MM.1S (cell line): ENCODE results near the gene DXO.
"Not testable (repeated sequence)": the region's sequence is repeated elsewhere in the genome, so short reads cannot be mapped to it uniquely, and the experiment has no call there.

ENCODE experiments used
- DNase-seq: peaks from one replicate; pipeline ENCODE4 v3.0.0-alpha.2; 2015
- H2AFZ ChIP-seq: fragments of 300-600 bp; sonication (generic); 2 replicates; pipeline ENCODE4 v1.6.0; 2016; ENCODE audit warnings: antibody characterized with exemption, low read length
- H3F3A ChIP-seq: fragments of 300-600 bp; sonication (generic); 2 replicates; pipeline ENCODE4 v1.6.1; 2016; ENCODE audit warnings: mild to moderate bottlenecking, antibody characterized with exemption, low read length, moderate library complexity, mixed read lengths; ENCODE audit not compliant: insufficient read depth
- H3K27ac ChIP-seq: fragments of 300-600 bp; sonication (generic); 2 replicates; pipeline ENCODE4 v1.5.1; 2016; ENCODE audit warnings: mild to moderate bottlenecking, low read length
- H3K27me3 ChIP-seq: fragments of 300-600 bp; sonication (generic); replicated peaks from 2 replicates; pipeline ENCODE4 v1.6.0; 2016; ENCODE audit warnings: low read length; ENCODE audit not compliant: insufficient read depth
- H3K36me3 ChIP-seq: fragments of 300-600 bp; sonication (generic); replicated peaks from 2 replicates; pipeline ENCODE4 v1.6.1; 2016; ENCODE audit warnings: mild to moderate bottlenecking, low read length, mixed read lengths; ENCODE audit not compliant: insufficient read depth
- H3K4me1 ChIP-seq: fragments of 300-600 bp; sonication (generic); 2 replicates; pipeline ENCODE4 v1.6.1; 2016; ENCODE audit warnings: low read length, mixed read lengths
- H3K4me2 ChIP-seq: fragments of 300-600 bp; sonication (generic); 2 replicates; pipeline ENCODE4 v1.6.0; 2016; ENCODE audit warnings: low read depth, low read length
- H3K4me3 ChIP-seq: fragments of 300-600 bp; sonication (generic); 2 replicates; pipeline ENCODE4 v1.5.1; 2016; ENCODE audit warnings: low read length, mixed read lengths
- H3K79me2 ChIP-seq: fragments of 300-600 bp; sonication (generic); 2 replicates; pipeline ENCODE4 v1.6.1; 2016; ENCODE audit warnings: mixed run types, low read length, mixed read lengths
- H3K9ac ChIP-seq: fragments of 300-600 bp; sonication (generic); 2 replicates; pipeline ENCODE4 v1.6.1; 2016; ENCODE audit warnings: low read length, mixed read lengths
- H3K9me2 ChIP-seq: fragments of 300-600 bp; sonication (generic); replicated peaks from 2 replicates; pipeline ENCODE4 v1.6.1; 2016; ENCODE audit warnings: mild to moderate bottlenecking, low read length, mixed read lengths; ENCODE audit not compliant: insufficient read depth
- H3K9me3 ChIP-seq: fragments of 300-600 bp; sonication (generic); replicated peaks from 2 replicates; pipeline ENCODE4 v1.6.1; 2016; ENCODE audit warnings: mild to moderate bottlenecking, low read length, mixed read lengths; ENCODE audit not compliant: insufficient read depth
- H4K20me1 ChIP-seq: fragments of 300-600 bp; sonication (generic); 2 replicates; pipeline ENCODE4 v1.6.1; 2016; ENCODE audit warnings: mild to moderate bottlenecking, low read length, moderate library complexity, mixed read lengths; ENCODE audit not compliant: insufficient read depth
- EZH2 ChIP-seq: fragments of 300-600 bp; sonication (generic); optimal IDR thresholded peaks from 2 replicates; pipeline ENCODE3; 2017; ENCODE audit warnings: low read depth, mild to moderate bottlenecking, antibody characterized with exemption, low read length, mixed read lengths
- EZH2phosphoT487 ChIP-seq: fragments of 300-600 bp; sonication (generic); IDR thresholded peaks from 2 replicates; pipeline ENCODE4 v1.6.1; 2018; ENCODE audit warnings: antibody characterized with exemption, low read length
- TF ChIP-seq, protein P1 (sequence below): fragments of 300-600 bp; sonication (generic); IDR thresholded peaks from 2 replicates; pipeline ENCODE4 v1.5.1; 2016; ENCODE audit warnings: antibody characterized with exemption, low read length, mixed read lengths

DXO gene

DNA sequence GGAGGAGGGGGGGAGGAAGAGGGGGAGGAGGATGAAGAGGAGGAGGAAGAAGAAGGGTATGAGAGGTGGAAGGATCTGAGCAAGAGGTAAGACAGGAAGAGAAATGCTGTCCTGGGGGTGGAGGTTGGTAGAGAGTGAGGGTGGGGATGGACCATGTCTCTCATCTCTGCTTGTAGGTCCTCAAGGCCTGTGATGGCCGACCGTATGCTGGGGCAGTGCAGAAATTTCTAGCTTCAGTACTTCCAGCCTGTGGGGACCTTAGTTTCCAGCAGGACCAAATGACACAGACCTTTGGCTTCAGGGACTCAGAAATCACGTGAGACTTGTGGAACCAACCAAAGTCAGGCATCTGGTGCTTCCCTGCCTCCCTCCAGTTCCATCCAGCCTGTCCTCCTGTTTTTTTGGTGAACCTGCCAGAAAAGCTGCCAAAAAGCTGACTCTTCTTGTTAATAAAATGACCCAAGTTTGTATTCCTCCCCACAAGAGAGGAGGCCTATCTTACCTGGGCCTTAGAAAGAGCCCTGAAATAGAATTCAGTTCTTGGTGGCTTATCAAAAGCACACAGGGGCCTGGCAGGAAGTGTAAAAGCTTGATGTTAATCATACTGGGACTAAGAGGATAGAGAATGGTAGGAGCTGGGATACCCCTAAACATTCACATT, 7.4 kb upstream of the DXO start:
- Histone ChIP-seq H3K9me3 (no peaks in the 10 kb centered on the region), H2AFZ (no peak overlapping the region), H3F3A (no peaks in the 10 kb centered on the region), H3K4me3 (no peak overlapping the region), H3K27me3 (no peaks in the 10 kb centered on the region), H3K27ac (no peak overlapping the region), H3K9ac (no peak overlapping the region), H3K79me2 (no peaks in the 10 kb centered on the region), H3K36me3 (no peaks in the 10 kb centered on the region), H3K9me2 (no peaks in the 10 kb centered on the region), H4K20me1 (no peaks in the 10 kb centered on the region), H3K4me1 (no peaks in the 10 kb centered on the region), H3K4me2 (no peak overlapping the region)
- DNase-seq = peak; percentile 4
- TF ChIP-seq EZH2 (no peak), EZH2phosphoT487 (no peak)
- TF ChIP-seq, protein P1, sequence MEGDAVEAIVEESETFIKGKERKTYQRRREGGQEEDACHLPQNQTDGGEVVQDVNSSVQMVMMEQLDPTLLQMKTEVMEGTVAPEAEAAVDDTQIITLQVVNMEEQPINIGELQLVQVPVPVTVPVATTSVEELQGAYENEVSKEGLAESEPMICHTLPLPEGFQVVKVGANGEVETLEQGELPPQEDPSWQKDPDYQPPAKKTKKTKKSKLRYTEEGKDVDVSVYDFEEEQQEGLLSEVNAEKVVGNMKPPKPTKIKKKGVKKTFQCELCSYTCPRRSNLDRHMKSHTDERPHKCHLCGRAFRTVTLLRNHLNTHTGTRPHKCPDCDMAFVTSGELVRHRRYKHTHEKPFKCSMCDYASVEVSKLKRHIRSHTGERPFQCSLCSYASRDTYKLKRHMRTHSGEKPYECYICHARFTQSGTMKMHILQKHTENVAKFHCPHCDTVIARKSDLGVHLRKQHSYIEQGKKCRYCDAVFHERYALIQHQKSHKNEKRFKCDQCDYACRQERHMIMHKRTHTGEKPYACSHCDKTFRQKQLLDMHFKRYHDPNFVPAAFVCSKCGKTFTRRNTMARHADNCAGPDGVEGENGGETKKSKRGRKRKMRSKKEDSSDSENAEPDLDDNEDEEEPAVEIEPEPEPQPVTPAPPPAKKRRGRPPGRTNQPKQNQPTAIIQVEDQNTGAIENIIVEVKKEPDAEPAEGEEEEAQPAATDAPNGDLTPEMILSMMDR = no peak

DNA sequence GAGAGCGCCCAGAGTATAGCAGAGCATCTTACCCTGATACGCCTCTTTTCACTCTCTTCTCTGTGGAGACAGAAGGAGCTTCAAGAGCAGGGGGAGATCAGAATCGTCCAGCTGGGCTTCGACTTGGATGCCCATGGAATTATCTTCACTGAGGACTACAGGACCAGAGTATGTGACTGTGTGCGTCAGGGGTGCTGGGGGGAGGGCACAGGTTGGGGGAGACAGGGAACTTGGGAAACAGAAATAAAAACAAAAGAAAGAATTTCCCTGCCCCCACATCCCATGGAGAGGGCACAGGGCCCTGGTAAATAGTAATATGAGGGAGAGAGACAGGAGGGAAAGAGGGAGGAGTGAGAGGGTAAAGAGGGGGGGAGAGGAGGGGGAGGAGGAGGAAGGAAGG, 6.9 kb upstream of the DXO start:
- H3K9ac ChIP-seq = no peak overlapping the region
- H3K27ac ChIP-seq = no peak overlapping the region
- no peaks in the 10 kb centered on the region for H3K4me1 ChIP-seq
- H3K9me2 ChIP-seq = no peaks in the 10 kb centered on the region
- DNase-seq = no peak
- no peak overlapping the region for H3K4me3 ChIP-seq
- no peaks in the 10 kb centered on the region for H3F3A ChIP-seq
- H3K4me2 ChIP-seq = no peak overlapping the region
- H3K79me2 ChIP-seq = no peaks in the 10 kb centered on the region
- no peak overlapping the region for H2AFZ ChIP-seq
- TF ChIP-seq EZH2 (no peak), EZH2phosphoT487 (no peak)
- TF ChIP-seq, protein P1 = no peak
- H3K27me3 ChIP-seq = no peaks in the 10 kb centered on the region
- no peaks in the 10 kb centered on the region for H3K9me3 ChIP-seq
- H4K20me1 ChIP-seq = no peaks in the 10 kb centered on the region
- no peaks in the 10 kb centered on the region for H3K36me3 ChIP-seq

DNA sequence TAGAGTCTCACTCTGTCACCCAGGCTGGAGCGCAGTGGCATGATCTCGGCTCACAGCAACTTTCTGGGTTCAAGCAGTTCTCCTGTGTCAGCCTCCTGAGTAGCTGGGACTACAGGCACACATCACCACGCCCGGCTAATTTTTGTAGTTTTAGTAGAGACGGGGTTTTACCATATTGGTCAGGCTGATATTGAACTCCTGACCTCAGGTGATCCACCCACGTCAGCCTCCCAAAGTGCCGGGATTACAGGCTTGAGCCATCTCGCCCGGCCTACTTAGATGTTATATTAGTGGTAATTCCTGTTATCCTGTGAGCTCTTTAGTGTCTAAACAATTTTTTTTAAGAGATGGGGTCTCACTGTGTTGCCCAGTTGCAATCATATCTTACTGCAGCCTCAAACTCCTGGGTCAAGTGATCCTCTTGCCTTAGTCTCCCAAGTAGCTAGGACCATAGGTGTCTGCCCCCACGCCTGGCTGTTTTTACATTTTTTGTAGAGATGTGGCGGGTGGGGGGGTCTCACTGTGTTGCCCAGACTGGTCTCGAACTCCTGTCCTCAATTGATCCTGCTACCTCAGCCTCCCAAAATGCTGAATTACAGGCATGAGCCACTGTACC, 6.0 kb upstream of the DXO start:
- Histone ChIP-seq H3K9me3 (no peaks in the 10 kb centered on the region), H3K36me3 (no peaks in the 10 kb centered on the region), H3K4me2 (no peak overlapping the region), H4K20me1 (no peaks in the 10 kb centered on the region), H3K79me2 (peaks cover 6% of the 10 kb centered on the region), H3K9ac (no peak overlapping the region), H3K27ac (no peak overlapping the region), H3F3A (no peaks in the 10 kb centered on the region; the same call in 1 of the 2 replicates), H3K9me2 (no peaks in the 10 kb centered on the region), H3K4me3 (no peak overlapping the region), H3K27me3 (no peaks in the 10 kb centered on the region), H3K4me1 (no peaks in the 10 kb centered on the region; the same call in 1 of the 2 replicates), H2AFZ (no peak overlapping the region)
- DNase-seq = no peak
- TF ChIP-seq, protein P1 = no peak
- TF ChIP-seq EZH2phosphoT487 = no peak
- no peak for TF ChIP-seq EZH2

DNA sequence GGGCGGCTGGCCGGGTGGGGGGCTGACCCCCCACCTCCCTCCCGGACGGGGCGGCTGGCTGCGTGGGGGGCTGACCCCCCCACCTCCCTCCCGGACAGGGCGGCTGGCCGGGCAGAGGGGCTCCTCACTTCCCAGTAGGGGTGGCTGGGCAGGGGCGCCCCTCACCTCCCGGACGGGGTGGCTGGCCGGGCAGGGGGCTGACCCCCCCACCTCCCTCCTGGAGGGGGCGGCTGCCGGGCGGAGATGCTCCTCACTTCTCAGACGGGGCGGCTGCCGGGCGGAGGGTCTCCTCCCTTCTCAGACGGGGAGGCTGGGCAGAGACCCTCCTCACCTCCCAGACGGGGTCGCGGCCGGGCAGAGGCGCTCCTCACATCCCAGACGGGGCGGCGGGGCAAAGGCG, 4.1 kb upstream of the DXO start:
- H3K36me3 ChIP-seq, DNase-seq, H3K9ac ChIP-seq, H2AFZ ChIP-seq, H3K9me2 ChIP-seq, H4K20me1 ChIP-seq, H3K9me3 ChIP-seq, H3K4me2 ChIP-seq, H3K27ac ChIP-seq, H3K4me3 ChIP-seq, H3F3A ChIP-seq, H3K4me1 ChIP-seq, H3K27me3 ChIP-seq: not testable (repeated sequence)
- H3K79me2 ChIP-seq = peaks cover 18% of the 10 kb centered on the region
